Measurements from ENCODE around the gene KCNJ15. TPM values are rescaled to one million over a fixed set of nuclear protein-coding genes. Genes with fewer than 3 reads are reported as not detected.

The KCNJ15 gene
- total RNA-seq, 1 donor from 2014 or later = 2.2 TPM

DNA sequence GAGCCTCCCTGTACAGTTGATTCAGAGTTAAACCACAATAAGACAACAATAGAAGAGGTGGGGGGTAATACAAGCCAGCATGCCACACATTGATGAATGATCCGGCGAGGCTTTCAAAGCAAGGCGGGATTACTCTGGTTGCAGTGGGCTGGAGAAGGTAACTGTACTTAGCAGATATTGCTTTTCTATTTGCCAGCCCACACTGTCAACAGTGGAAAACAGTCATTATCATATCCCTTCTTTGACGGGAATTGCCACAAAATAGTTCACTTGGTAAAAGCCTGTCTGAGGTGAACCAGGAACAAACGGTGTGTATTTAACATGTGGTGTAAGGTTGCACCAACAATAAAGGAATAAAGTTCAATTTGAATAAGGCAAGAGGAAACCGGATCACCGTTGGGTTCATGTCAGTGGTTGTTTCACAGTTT, 5.8 kb upstream of the KCNJ15 start:
- Mint-ChIP-seq H3K4me1 (ENCODE audit: low read depth, unreplicated experiment) (peaks cover 22% of the 10 kb centered on the region), H3K4me3 (ENCODE audit: unreplicated experiment) (no peak overlapping the region), H3K27me3 (ENCODE audit: low read depth, unreplicated experiment) (no peaks in the 10 kb centered on the region), H3K36me3 (ENCODE audit: low read depth, unreplicated experiment) (peaks cover 1% of the 10 kb centered on the region), H3K27ac (ENCODE audit: unreplicated experiment) (no peak overlapping the region), H3K9me3 (ENCODE audit: unreplicated experiment) (peaks cover 4% of the 10 kb centered on the region)
- DNase-seq (ENCODE audit: low read depth) = peak; percentile 83
- no peak for TF ChIP-seq EZH2 (IDR thresholded peaks at IDR 0.05; ENCODE audit: insufficient read depth, low read length)
- TF ChIP-seq, protein P1, sequence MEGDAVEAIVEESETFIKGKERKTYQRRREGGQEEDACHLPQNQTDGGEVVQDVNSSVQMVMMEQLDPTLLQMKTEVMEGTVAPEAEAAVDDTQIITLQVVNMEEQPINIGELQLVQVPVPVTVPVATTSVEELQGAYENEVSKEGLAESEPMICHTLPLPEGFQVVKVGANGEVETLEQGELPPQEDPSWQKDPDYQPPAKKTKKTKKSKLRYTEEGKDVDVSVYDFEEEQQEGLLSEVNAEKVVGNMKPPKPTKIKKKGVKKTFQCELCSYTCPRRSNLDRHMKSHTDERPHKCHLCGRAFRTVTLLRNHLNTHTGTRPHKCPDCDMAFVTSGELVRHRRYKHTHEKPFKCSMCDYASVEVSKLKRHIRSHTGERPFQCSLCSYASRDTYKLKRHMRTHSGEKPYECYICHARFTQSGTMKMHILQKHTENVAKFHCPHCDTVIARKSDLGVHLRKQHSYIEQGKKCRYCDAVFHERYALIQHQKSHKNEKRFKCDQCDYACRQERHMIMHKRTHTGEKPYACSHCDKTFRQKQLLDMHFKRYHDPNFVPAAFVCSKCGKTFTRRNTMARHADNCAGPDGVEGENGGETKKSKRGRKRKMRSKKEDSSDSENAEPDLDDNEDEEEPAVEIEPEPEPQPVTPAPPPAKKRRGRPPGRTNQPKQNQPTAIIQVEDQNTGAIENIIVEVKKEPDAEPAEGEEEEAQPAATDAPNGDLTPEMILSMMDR (IDR thresholded peaks at IDR 0.05; ENCODE audit: insufficient read depth, low read depth, low read length) = no peak
- Histone ChIP-seq H3K9ac (ENCODE audit: low read length) (no peak overlapping the region), H3K4me2 (ENCODE audit: low read length) (peak overlapping the region; percentile 28), H3K9me3 (ENCODE audit: insufficient read depth, low read depth, low read length) (no peaks in the 10 kb centered on the region), H3K4me3 (ENCODE audit: insufficient read depth, low read depth, low read length) (no peak overlapping the region), H4K20me1 (ENCODE audit: insufficient read depth, low read length) (no peaks in the 10 kb centered on the region), H3K4me1 (ENCODE audit: insufficient read depth, low read length) (peaks cover 13% of the 10 kb centered on the region), H2AFZ (ENCODE audit: low read depth, low read length) (peak overlapping the region; percentile 37), H3K27ac (ENCODE audit: low read depth, low read length) (no peak overlapping the region), H3K36me3 (ENCODE audit: insufficient read depth, low read length) (no peaks in the 10 kb centered on the region), H3K27me3 (ENCODE audit: insufficient read depth, low read length) (no peaks in the 10 kb centered on the region), H3K79me2 (ENCODE audit: insufficient read depth, low read length) (no peaks in the 10 kb centered on the region)
- no peak for FAIRE-seq

DNA sequence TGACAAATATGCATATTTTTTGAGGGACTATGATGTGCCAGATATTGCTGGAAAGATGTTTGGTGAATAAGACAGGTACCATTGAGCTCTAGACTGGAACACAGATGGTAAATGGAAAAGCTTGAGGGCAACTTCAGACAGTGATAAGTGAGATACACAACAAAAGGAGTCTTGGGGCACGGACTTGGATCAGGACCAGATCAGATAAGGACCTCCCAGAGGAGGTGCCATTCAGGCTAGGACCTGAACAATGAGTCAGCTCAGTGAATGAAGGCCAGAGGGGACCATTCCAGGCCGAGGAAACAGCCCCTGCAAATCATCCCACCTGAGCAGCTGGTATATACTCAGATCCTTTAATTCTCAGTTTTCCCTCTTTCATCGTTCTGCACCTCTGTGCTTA, 1.8 kb upstream of the KCNJ15 start:
- H4K20me1 ChIP-seq (ENCODE audit: insufficient read depth, low read length) = no peaks in the 10 kb centered on the region
- no peaks in the 10 kb centered on the region for H3K79me2 ChIP-seq (ENCODE audit: insufficient read depth, low read length)
- Mint-ChIP-seq H3K27me3 (ENCODE audit: low read depth, unreplicated experiment) (no peaks in the 10 kb centered on the region), H3K27ac (ENCODE audit: unreplicated experiment) (no peak overlapping the region), H3K36me3 (ENCODE audit: low read depth, unreplicated experiment) (no peaks in the 10 kb centered on the region), H3K4me1 (ENCODE audit: low read depth, unreplicated experiment) (peaks cover 25% of the 10 kb centered on the region), H3K9me3 (ENCODE audit: unreplicated experiment) (peaks cover 4% of the 10 kb centered on the region), H3K4me3 (ENCODE audit: unreplicated experiment) (no peak overlapping the region)
- no peak overlapping the region for H3K9ac ChIP-seq (ENCODE audit: low read length)
- no peaks in the 10 kb centered on the region for H3K36me3 ChIP-seq (ENCODE audit: insufficient read depth, low read length)
- no peaks in the 10 kb centered on the region for H3K9me3 ChIP-seq (ENCODE audit: insufficient read depth, low read depth, low read length)
- H3K27me3 ChIP-seq (ENCODE audit: insufficient read depth, low read length) = no peaks in the 10 kb centered on the region
- no peak for TF ChIP-seq EZH2 (IDR thresholded peaks at IDR 0.05; ENCODE audit: insufficient read depth, low read length)
- TF ChIP-seq, protein P1 (IDR thresholded peaks at IDR 0.05; ENCODE audit: insufficient read depth, low read depth, low read length) = no peak
- FAIRE-seq (no peak), DNase-seq (ENCODE audit: low read depth) (no peak)
- H3K4me1 ChIP-seq (ENCODE audit: insufficient read depth, low read length) = peaks cover 13% of the 10 kb centered on the region
- H3K27ac ChIP-seq (ENCODE audit: low read depth, low read length) = no peak overlapping the region
- H2AFZ ChIP-seq (ENCODE audit: low read depth, low read length) = no peak overlapping the region
- no peak overlapping the region for H3K4me3 ChIP-seq (ENCODE audit: insufficient read depth, low read depth, low read length)
- no peak overlapping the region for H3K4me2 ChIP-seq (ENCODE audit: low read length)

DNA sequence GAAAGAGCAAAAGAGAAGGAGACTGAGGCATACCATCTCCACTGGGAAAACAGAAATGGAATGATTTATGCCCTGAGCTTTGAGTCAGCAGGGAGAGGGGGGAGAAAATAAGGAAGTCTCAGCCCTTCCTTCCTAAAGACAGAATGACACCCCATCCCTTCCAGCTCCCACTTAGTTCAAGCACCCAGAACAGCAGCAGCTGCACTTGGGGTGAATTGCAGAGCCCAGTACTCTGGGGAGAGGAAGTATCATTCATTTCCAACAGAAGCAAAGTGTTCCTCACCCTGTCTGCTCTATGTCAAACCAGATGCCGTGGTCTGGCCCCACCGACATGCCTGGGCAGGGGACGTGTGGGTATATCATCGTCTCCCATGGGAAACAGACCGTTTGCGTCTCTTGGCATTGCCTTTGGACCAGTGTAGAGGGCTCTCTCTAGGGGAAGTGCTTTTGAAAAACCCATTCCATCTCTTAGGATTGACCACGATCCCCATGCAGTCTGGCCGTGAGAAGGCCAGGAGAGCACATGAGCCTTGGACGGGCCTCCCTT, 1.1 kb upstream of the KCNJ15 start:
- Histone ChIP-seq H3K9me3 (ENCODE audit: insufficient read depth, low read depth, low read length) (no peaks in the 10 kb centered on the region), H4K20me1 (ENCODE audit: insufficient read depth, low read length) (no peaks in the 10 kb centered on the region), H3K4me3 (ENCODE audit: insufficient read depth, low read depth, low read length) (no peak overlapping the region), H3K36me3 (ENCODE audit: insufficient read depth, low read length) (no peaks in the 10 kb centered on the region), H3K27ac (ENCODE audit: low read depth, low read length) (no peak overlapping the region), H3K4me2 (ENCODE audit: low read length) (no peak overlapping the region), H3K9ac (ENCODE audit: low read length) (no peak overlapping the region), H2AFZ (ENCODE audit: low read depth, low read length) (no peak overlapping the region), H3K79me2 (ENCODE audit: insufficient read depth, low read length) (no peaks in the 10 kb centered on the region), H3K27me3 (ENCODE audit: insufficient read depth, low read length) (no peaks in the 10 kb centered on the region), H3K4me1 (ENCODE audit: insufficient read depth, low read length) (peaks cover 7% of the 10 kb centered on the region)
- no peak for FAIRE-seq
- no peaks in the 10 kb centered on the region for H3K27me3 Mint-ChIP-seq (ENCODE audit: low read depth, unreplicated experiment)
- H3K9me3 Mint-ChIP-seq (ENCODE audit: unreplicated experiment) = peaks cover 4% of the 10 kb centered on the region
- DNase-seq (ENCODE audit: low read depth) = no peak
- TF ChIP-seq, protein P1 (IDR thresholded peaks at IDR 0.05; ENCODE audit: insufficient read depth, low read depth, low read length) = no peak
- no peak for TF ChIP-seq EZH2 (IDR thresholded peaks at IDR 0.05; ENCODE audit: insufficient read depth, low read length)
- H3K4me1 Mint-ChIP-seq (ENCODE audit: low read depth, unreplicated experiment) = peaks cover 21% of the 10 kb centered on the region
- H3K27ac Mint-ChIP-seq (ENCODE audit: unreplicated experiment) = no peak overlapping the region
- no peaks in the 10 kb centered on the region for H3K36me3 Mint-ChIP-seq (ENCODE audit: low read depth, unreplicated experiment)
- no peak overlapping the region for H3K4me3 Mint-ChIP-seq (ENCODE audit: unreplicated experiment)

Measured in astrocyte (in vitro differentiated cells and primary cell).